NCI-H1694 treated with DMSO at 0.1 percent for 48 hours (cell line): ENCODE results near the gene BANP.
"Not testable (repeated sequence)": the region's sequence is repeated elsewhere in the genome, so short reads cannot be mapped to it uniquely, and the experiment has no call there.

Experiments used
- DNase-seq: peaks from one replicate; lab custom pipeline; 2025; lab: John Stamatoyannopoulos, UW

BANP gene

DNA sequence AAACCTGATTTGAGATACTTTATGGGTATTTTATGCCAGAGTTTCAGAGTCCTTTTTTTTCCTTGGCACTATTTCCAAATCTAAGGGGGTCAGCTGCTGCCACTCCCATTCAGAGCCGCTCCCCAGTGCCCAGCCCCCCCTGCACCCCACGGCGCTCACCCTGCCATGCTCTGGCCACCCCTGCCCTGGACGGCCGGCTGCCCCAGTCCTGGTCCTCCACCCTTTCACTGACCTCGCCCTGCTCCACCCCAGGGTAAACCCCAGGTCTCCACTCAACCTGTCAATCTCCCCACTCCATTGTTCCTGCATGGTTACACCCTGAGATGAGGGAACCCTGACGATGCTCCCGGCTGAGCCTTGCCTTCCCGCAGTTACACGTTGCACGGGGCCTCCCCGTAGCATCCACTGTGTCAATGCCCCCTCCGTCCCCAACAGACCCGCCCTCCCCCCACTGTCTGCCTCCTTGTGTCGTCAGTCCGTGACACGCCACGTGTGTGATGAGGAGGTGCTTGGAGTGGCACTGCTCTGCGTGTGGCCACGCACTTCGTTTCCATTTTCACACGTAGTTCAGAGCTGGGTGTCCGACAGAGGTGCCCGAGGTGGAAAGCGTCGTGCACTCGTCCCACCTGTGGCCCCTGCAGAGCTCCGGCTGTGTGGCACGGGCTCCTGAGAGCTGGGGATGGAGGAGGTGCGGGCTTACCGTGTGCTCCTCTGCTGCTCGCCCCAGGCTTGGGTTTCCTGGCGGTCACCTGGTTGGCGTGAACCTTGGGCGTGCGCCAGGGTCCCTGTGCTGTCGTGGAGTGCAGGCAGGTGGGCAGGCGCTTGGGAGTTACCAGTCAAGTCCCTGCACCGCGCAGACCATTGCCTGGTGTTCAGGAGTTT, 116.5 kb downstream of the BANP start:
- DNase-seq, result no peak

- no peak for DNase-seq
Measured at GRCh38 chr16:88068476-88069396, 117.5 kb downstream of the BANP start.

DNA sequence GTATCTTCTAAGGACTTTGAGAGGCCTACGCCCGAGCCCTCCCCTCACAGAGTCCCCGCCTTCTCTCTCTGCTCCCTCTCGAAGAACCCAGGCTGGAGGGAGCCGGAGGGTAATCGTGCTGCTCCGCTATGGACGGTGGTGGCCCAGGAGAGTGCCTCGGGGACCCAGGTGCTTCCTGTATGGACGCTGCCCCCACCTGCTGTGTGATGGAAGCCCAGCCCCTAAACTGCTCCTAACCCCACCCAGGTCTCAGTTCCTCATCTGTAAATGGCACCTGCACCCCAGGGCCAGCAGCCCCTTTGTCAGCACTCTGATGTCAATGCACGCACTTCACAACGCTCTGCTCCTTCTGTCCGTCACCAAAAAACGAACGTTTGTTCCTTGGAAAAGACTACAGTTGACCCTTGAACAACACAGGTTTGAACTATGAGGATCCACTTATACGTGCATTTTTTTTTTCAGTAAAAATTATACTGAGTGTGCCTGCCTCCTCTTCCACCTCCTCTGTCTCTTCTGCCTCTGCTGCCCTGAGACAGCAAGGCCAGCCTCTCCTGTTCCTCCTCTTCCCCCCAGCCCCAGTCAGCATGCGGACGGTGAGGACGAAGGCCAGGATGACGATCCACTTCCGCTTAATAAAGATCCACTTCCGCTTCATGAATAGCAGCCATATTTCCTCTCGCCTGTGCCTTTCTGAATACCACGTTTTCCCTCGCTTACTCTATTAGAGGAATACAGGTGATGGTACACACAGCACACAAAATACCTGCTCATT, 118.3 kb downstream of the BANP start:
- no peak for DNase-seq

GRCh38 chr16:88070341-88070740, 119.1 kb downstream of the BANP start:
- DNase-seq, result no peak

DNA sequence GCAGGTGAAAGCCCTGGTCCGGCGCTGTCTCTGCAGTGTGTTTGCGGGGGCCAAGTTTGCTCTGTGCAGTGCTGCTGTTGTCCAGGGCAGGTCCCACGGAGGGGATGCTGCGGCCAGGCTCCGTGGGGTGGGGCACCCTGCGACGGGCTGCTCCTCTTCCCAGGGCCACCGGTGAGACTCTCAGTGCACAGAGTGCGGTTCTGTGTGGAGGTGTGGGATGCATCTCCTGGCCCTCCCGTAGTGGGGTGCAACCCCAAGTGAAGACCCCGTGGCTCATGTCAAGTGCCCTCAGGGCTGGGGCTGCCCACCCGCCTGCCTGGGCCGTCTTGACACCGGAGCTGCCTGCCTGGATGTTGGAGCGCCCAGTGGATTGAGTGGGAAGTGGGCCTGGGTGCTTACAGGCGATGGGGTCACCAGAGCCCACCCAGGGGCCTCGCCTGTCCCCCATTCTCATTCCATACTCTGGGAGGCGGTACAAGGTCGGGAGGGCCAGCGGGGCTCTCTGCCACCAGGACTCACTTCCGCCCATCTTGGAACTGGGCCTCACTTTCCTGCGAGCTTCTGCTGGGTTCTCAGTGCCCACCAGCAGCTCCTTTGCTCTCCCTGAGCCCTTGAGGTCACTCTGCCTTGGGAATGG, 119.9 kb downstream of the BANP start:
- DNase-seq, result no peak

- no peak for DNase-seq
Measured at GRCh38 chr16:88071908-88072307, 120.7 kb downstream of the BANP start.

DNA sequence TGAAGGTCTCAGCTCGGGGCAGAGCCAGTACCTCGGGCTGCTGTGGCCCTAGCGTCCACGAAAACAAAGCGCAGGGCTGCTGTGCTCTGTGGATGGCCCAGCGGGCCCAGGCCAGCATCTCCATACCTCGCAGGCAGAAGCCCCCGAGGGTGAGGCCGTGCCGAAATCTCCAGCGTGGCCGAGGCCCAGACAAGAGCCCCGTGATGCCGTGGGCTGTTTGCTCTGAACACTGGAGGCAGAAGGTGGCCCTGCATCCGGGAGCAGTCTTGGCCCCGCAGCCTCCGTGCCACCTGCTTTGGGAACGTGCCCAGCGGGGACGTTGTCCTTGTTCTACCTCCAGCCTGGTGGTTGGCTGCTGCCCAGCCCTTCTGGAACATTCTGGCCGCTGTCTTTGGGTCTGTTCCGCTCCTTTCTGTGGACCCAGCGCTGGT, 121.4 kb downstream of the BANP start:
- DNase-seq, result no peak

DNA sequence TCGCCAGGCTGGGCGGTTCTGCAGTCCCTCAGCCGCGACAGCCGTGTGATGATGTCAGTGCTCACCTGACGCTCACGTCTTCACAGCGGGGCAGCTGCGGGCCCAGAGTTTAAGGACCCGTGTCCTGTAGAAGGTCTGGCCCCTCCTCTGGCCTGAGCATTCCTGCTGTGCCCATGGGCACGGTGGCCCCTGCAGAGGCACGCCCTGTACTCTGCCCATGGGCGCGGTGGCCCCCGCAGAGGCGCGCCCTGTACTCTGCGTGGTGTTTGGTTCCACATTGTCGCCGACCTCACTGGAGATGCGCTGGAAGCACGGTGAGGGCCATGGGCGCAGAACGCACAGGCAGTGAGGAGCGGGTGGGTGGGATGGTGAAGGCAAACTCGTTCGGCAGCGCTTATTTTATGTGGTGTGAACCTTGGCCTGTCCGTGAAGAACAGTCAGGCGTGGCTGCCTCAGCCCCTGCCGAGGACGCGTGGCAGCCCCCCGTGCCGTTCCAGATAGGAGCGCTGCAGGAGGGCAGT, 122.0 kb downstream of the BANP start:
- no peak for DNase-seq

GRCh38 chr16:88074041-88074440, 122.8 kb downstream of the BANP start:
- DNase-seq, result no peak

DNA sequence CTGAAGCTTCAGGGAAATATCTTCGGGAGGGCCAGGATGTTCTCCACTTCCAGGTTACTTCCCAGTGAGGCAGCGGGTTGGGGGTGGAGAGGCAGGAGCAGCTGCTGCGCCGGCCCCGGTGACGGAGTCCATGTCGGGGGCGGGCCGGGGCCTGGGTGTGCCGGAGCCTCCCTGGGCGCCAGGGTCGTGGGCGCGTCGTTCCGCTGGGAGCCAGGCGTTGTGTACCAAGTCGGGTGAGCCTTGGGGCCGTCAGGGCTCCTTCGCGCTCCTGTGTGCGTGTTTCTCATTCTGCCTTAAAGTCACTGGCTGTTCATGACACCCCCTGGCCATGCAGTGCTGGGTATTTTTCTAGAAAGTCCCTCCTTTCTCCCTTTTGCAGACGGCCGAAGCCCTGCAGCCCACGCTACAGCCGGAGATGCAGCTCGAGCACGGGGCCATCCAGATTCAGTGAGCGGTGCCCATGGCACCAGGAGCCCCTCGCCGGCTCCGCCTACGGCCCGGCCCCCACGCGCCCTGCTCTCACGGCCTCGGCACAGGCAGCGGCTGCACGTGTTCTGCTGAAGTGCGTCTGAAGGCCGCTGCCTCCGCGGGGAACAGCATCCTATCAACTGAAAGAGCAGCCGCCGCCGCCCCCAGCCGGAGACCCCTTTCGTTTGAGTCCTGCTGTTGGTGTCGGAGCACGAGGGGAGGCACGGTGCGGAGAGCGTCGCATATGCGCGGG, 125.1 kb downstream of the BANP start:
- no peak for DNase-seq

- DNase-seq, result not testable (repeated sequence)
Measured at GRCh38 chr16:88076932-88077320, 125.7 kb downstream of the BANP start.

DNA sequence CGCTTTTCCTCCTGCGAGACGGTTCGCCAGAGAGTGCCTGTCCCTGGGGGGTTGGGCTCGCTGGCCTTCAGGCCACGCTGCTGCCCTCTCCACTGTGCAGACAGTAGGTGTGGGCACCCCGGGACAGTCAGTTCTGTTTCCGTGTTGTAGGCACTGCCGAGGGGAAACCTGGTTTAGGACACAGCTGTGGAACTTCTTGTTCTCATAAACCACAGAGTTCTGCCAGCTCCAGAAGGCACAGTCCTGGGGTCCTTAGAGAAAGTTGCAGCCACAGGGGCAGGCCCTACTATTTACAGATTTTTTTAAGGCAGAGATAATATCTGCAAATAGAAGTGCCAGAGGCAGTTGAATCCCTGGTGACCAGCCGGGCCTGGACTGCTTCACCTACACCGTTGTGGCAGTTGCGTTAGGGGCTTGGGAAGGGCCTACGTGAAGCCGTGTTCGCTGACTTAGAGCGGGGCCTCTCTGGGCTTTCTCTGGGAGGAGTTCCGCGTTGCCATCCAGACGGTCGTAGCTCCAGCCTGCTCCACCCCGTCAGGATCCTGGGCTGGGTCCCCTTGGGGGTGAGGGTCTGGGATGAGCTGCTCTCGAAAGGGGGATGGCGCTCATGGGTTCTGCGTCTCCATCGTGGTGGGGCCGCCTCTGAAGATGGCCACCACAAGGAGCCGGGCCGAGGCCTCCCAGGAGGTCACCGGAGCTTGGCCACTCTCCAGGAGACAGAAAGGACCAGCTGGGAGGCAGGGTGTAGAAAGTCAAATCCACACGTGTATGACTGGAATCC, 126.3 kb downstream of the BANP start:
- no peak for DNase-seq

- DNase-seq, result no peak
Measured at GRCh38 chr16:88078111-88078775, 127.0 kb downstream of the BANP start.

- no peak for DNase-seq
Measured at GRCh38 chr16:88083582-88083981, 132.3 kb downstream of the BANP start.

DNA sequence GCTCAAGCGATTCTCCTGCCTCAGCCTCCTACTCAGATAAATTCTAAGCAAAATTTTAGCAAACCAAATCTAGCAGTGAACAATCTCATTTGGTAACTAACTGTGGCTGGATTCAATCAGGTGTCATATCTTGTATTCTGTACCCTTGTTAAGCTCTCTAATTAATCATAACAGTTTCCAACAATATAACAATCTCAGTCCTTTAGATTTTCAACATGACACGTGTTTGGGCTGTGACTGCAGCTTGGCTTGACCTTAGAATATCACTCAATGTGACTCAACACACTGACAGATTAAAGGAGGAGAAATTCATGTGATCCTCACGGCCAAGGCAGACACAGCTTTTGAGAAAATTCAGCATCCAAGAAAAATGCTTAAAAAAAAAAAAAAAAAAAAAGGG, 133.6 kb downstream of the BANP start:
- DNase-seq, result no peak

GRCh38 chr16:88086571-88087516, 135.6 kb downstream of the BANP start:
- no peak for DNase-seq

DNA sequence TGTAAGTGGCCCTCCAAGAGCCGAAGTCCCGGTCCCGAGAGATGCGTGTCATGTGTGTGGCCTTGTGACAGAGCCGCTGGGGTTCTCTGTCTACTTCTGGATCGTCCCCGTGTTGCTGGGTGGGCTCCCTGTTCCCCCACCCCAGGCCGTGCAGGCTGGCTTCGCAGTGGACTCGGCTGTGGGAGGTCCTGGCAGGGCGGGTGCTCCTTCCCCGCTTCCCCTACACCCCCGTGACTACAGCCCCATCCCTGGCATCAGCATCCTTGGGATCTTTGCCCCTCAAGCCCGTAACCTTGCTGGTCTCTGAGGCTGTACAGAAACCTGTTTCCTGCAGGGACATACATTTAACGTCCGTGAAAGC, 136.3 kb downstream of the BANP start:
- DNase-seq, result no peak

- no peak for DNase-seq
Measured at GRCh38 chr16:88088161-88088581, 136.9 kb downstream of the BANP start.
